Thymus (tissue), 11 donors: ENCODE data around the gene GPR179. TPM values are rescaled to one million over a fixed set of nuclear protein-coding genes. Genes with fewer than 3 reads are reported as not detected.

Source experiments
- DNase-seq, 9 donors: peaks; one replicate each; pipeline ENCODE4 v3.0.0-alpha.2; 2013; ENCODE audit warnings: low spot score in 9 of 9, low read depth in 6 of 9, missing footprints in 1 of 9
- H3K27ac ChIP-seq, 2 donors: one replicate each; pipeline ENCODE4 v1.5.1; 2013; ENCODE audit warnings: control low read depth in 1 of 2, low read depth in 1 of 2, low read length in 1 of 2, mild to moderate bottlenecking in 1 of 2, moderate library complexity in 1 of 2
- H3K27me3 ChIP-seq, 2 donors: one replicate each; pipeline ENCODE4 v1.5.1; 2013; ENCODE audit warnings: low read length in 1 of 2; ENCODE audit not compliant: control insufficient read depth in 2 of 2, insufficient read depth in 1 of 2
- H3K36me3 ChIP-seq, 2 donors: one replicate each; pipeline ENCODE4 v1.5.1; 2013; ENCODE audit warnings: low read length in 1 of 2, mild to moderate bottlenecking in 1 of 2, moderate library complexity in 1 of 2; ENCODE audit not compliant: control insufficient read depth in 2 of 2, insufficient read depth in 2 of 2
- H3K4me1 ChIP-seq, 2 donors: one replicate each; pipeline ENCODE4 v1.5.1; 2013; ENCODE audit warnings: low read length in 2 of 2; ENCODE audit not compliant: control insufficient read depth in 2 of 2, insufficient read depth in 2 of 2
- H3K4me3 ChIP-seq, 2 donors: one replicate each; pipeline ENCODE4 v1.5.1; 2013; ENCODE audit warnings: low read length in 2 of 2, control low read depth in 1 of 2, mild to moderate bottlenecking in 1 of 2
- H3K9me3 ChIP-seq, 2 donors: one replicate each; pipeline ENCODE4 v1.5.1; 2013; ENCODE audit warnings: low read length in 1 of 2, mild to moderate bottlenecking in 1 of 2; ENCODE audit not compliant: control insufficient read depth in 2 of 2, insufficient read depth in 1 of 2
- WGBS: extraction: QIAGEN DNeasy Blood & Tissue Kit; methylation state at CpG from one replicate; pipeline ENCODE4 v1.1.7; 2013; 5-methylcytosine and 5-hydroxymethylcytosine counted together
- polyA plus RNA-seq: library from polyadenylated mRNA; stranded (reverse); fragments of 200-250 nt; gene quantifications from one replicate; pipeline ENCODE4 v1.2.3, GENCODE V29; 2013
- total RNA-seq: library from RNA; stranded (reverse); fragments of 120-200 nt; gene quantifications from one replicate; pipeline ENCODE4 v1.2.4, GENCODE V29; 2013
- donor health status: healthy.

Gene GPR179
- total and polyA plus RNA-seq, 2 donors, result 0.05 TPM

DNA sequence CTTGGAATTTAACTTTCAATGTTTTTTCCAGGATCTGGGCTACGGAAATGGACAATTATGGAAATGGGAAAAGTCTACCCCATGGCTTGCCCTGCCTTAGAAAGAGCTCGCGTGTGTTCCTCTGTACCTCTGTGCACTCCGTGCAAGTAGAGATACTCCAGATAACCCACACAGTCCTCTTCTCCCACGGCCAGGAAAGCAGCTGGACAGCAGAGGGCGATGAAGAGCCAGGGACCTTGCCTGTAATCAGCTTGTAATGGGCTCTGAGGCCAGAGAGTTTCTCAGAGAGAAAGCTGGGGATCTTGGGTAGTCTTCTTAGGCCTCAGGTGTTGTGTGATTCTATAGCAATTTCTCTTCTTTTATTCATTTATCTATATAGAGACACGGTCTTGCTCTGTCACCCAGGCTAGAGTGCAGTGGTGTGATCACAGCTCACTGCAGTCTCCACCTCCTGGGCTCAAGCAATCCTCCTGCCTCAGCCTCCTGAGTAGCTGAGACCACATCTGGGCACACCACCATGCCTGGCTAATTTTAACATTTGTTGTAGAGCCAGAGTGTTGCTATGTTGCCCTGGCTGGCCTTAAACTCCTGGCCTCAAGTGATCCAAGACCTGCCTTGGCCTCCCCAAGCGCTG is 5.5 kb upstream of the GPR179 start:
- Histone ChIP-seq H3K4me1 (peaks cover 12 to 19% of the 10 kb centered on the region in 2 donors), H3K27me3 (peaks cover 0 to under 1% of the 10 kb centered on the region in 2 donors), H3K4me3 (no peak overlapping the region), H3K27ac (peak overlapping the region in 1 of 2 donors; percentile 0), H3K9me3 (no peaks in the 10 kb centered on the region), H3K36me3 (no peaks in the 10 kb centered on the region)
- peak; percentile 55 to 92 (median 79) for DNase-seq
- WGBS, result 17% methylated on average over 8 of the region's 8 CpGs

DNA sequence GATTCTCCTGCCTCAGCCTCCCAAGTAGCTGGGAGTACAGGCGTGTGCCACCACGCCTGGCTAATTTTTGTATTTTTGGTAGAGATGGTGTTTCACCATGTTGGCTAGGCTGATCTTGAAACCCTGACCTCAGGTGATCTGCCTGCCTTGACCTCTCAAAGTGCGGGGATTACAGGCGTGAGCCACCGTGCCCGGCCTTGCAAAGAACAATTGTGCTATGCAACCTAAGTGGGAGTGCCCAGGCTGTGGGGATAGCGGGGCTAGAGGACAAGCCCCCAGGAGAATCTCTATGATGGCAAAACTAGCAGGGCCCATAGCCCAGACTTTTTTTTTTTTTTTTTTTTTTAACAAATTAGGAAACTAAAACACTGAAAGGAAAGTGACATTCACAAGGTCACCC is 2.0 kb upstream of the GPR179 start:
- H3K9me3 ChIP-seq, result no peaks in the 10 kb centered on the region
- H3K27me3 ChIP-seq, result peaks cover 0 to 4% of the 10 kb centered on the region in 2 donors
- H3K4me3 ChIP-seq, result no peak overlapping the region
- H3K27ac ChIP-seq, result no peak overlapping the region
- DNase-seq, result no peak
- peaks cover 3% of the 10 kb centered on the region in 2 donors for H3K4me1 ChIP-seq
- H3K36me3 ChIP-seq, result no peaks in the 10 kb centered on the region
- 99% methylated on average over 7 of the region's 7 CpGs for WGBS

DNA sequence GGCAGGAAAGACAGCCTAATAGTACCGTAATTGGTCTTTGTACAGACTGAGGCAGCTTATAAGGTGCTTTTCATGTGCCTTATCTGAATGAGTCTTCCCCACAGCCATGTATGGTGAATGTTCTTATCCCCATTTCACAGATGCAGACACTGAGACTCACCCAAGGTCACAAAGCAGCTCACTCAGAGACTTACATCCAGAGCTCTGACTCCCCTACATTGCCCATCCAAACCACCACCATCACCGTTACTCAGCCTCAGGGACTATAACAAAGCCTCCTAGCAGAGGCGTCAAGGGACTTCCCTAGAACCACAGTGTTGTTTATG is 627 bp upstream of the GPR179 start:
- no peaks in the 10 kb centered on the region for H3K9me3 ChIP-seq
- peaks cover 0 to 4% of the 10 kb centered on the region in 2 donors for H3K27me3 ChIP-seq
- H3K4me3 ChIP-seq, result no peak overlapping the region
- no peaks in the 10 kb centered on the region for H3K36me3 ChIP-seq
- peaks cover 3% of the 10 kb centered on the region in 2 donors for H3K4me1 ChIP-seq
- 95% methylated on average over 3 of the region's 3 CpGs for WGBS
- no peak overlapping the region for H3K27ac ChIP-seq
- no peak for DNase-seq

DNA sequence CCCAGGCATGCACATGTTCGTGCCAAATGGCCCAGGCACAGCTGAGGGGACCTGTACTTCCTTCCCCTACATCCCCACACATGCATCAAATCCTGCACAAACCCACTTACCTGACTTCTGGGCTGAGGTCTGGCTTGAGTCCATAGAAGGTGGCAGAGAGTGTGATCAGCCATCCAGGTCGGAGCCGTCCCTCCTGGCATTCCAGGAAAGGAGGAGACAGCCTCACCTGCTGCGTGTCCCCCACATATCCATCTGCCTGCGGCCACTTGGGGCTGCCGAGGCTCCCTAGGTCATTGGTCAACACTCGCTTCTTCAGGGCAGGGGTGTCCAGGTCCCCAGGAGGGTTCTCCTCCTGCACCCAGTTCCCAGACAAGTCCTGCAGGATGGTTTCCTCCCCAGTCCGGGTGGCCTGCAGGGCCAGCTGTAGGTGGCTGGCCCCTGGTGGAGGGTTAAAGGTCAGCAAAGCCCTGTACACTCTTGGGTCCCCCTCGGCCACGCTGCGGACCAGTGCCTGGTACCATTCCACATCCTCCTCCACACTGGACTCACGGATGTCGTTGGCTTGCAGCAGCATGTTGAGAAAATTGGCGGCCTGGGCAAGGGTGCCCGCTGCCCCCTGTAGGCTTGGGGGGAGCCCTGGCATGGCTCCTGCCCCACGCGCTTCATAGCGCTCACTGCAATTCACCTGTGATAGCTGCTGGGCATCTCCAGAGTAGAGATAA is 709 bp downstream of the GPR179 start:
- 91% methylated on average over 18 of the region's 18 CpGs for WGBS

DNA sequence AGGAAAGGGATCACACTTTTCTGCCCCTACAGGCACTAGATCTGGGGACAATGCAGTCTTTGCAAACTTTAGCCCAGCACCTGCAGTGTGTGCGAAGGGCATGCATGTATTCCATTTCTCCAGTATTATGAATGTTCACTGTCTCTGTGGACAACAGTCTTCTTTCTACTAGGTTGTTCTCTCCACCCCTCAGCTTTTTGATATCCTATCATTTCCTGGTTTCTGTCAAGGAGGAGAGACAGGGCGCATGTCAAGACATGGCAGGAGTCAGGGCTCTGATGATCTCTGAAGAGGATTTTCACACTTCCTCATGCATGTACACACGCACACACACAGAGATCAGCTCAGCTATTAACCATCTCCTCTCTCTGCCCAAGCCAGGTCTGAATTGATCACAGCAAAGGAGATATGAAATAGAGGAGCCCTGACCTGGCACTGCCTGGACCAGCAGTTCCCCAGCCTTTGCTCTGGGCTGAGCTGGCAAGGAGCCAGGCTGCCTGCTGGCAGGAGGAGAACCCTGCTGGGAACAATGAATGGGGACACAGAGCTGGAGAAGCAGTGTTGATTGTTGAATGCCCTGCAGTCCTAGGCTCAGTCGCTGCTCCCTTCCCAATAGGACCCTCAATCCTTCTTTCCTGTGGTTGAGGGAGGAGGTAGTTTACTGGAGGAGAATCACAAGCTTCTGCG is 2.6 kb downstream of the GPR179 start:
- no peaks in the 10 kb centered on the region for H3K9me3 ChIP-seq
- H3K27ac ChIP-seq, result no peak overlapping the region
- 87% methylated on average over 5 of the region's 5 CpGs for WGBS
- DNase-seq, result no peak
- peaks cover 0 to 3% of the 10 kb centered on the region in 2 donors for H3K4me1 ChIP-seq
- H3K36me3 ChIP-seq, result no peaks in the 10 kb centered on the region
- H3K27me3 ChIP-seq, result peaks cover 0 to 6% of the 10 kb centered on the region in 2 donors
- H3K4me3 ChIP-seq, result no peak overlapping the region

More for the DNA sequence above, 709 bp downstream of the GPR179 start:
- H3K27me3 ChIP-seq, result peaks cover 0 to 4% of the 10 kb centered on the region in 2 donors
- no peaks in the 10 kb centered on the region for H3K9me3 ChIP-seq
- no peaks in the 10 kb centered on the region for H3K36me3 ChIP-seq
- H3K27ac ChIP-seq, result no peak overlapping the region
- DNase-seq, result no peak
- no peak overlapping the region for H3K4me3 ChIP-seq
- H3K4me1 ChIP-seq, result peaks cover 0 to 3% of the 10 kb centered on the region in 2 donors

DNA sequence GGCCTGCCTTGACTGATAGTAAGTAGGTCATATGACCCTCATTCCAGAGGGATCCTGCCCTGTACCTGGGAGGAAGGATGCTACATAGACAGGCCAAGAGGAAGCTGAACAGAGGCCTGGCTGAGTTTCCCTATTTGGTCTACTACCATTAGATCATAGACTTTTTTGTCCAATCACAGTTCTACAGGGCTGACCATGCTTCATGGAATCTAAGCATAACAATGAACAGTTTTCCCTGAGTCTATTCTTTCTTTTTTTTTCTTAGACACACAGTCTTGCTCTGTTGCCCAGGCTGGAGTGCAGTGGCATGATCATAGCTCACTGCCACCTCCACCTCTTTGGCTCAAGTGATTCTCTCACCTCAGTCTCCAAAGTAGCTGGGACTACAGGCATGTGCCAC is 3.9 kb downstream of the GPR179 start:
- H3K36me3 ChIP-seq, result no peaks in the 10 kb centered on the region
- H3K27me3 ChIP-seq, result peaks cover 0 to 6% of the 10 kb centered on the region in 2 donors
- H3K27ac ChIP-seq, result no peak overlapping the region
- no peaks in the 10 kb centered on the region for H3K9me3 ChIP-seq
- DNase-seq, result no peak
- H3K4me1 ChIP-seq, result peaks cover 0 to 3% of the 10 kb centered on the region in 2 donors
- no peak overlapping the region for H3K4me3 ChIP-seq

DNA sequence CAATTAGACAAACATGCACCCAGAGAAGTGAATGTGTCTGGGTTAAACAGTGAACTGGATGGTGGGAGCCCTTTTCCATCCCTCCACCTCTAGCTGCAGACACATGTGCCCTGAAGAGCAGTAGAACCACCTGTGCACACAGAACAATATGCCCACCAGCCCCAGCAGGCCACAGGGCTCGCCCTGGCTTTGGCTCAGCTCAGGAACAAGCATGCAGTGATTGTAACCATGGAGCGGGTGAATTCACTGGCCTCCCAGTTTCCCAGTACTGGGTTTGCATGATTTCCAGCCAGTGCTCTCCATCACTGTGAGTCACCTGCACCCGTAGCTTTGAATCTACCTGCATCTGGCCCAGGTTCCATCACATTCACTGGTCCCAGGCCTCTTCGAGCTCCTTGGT is 5.2 kb downstream of the GPR179 start:
- H3K4me3 ChIP-seq, result no peak overlapping the region
- no peaks in the 10 kb centered on the region for H3K9me3 ChIP-seq
- WGBS, result 93% methylated on average over 4 of the region's 4 CpGs
- peaks cover 0 to 3% of the 10 kb centered on the region in 2 donors for H3K27me3 ChIP-seq
- H3K36me3 ChIP-seq, result no peaks in the 10 kb centered on the region
- DNase-seq, result no peak
- no peak overlapping the region for H3K27ac ChIP-seq
- peaks cover 0 to 3% of the 10 kb centered on the region in 2 donors for H3K4me1 ChIP-seq

DNA sequence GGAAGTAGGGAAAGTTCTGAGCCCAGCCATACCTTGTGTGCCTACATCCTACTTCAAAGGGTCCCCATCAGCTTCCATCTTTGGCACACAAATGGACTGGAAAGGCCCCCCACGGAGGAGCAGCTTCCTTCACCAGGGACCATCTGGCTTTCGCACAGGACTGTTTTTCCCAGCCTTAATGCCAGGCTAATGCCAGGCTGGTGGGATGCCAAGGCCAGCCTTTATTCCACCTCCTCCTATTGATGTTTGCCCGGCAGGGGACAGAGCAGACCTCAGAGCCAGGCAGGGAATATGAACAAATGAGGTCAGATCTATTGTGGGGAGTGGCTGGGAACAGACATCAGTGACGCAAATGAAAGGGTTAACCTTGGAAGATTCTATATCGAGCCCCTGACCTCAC is 5.7 kb downstream of the GPR179 start:
- no peak for DNase-seq
- H3K27ac ChIP-seq, result no peak overlapping the region
- H3K4me3 ChIP-seq, result no peak overlapping the region
- H3K4me1 ChIP-seq, result peaks cover 0 to 3% of the 10 kb centered on the region in 2 donors
- H3K9me3 ChIP-seq, result no peaks in the 10 kb centered on the region
- H3K36me3 ChIP-seq, result no peaks in the 10 kb centered on the region
- peaks cover 0 to 3% of the 10 kb centered on the region in 2 donors for H3K27me3 ChIP-seq
- WGBS, result 91% methylated on average over 5 of the region's 5 CpGs

DNA sequence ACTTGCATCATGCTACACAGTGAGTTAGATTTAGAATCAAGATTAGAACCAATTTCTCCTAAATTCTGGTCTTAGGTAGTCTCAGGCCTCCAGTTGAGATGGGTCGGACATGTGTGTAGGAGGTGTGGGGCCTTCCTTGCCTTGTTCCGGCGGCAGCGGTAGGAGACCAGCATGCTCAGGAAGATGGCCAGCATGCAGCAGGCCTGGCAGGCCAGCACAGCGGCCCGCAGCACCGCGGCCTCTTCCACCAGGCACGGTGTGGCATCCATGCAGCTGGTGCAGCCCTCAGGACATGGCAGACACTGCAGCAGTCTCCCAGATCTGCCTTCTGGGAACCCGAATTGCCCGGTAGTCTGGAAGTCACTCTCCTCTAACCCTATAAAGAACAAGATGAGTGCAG is 6.9 kb downstream of the GPR179 start:
- Histone ChIP-seq H3K36me3 (no peaks in the 10 kb centered on the region), H3K9me3 (no peaks in the 10 kb centered on the region), H3K27me3 (peaks cover 0 to 3% of the 10 kb centered on the region in 2 donors), H3K4me1 (peaks cover 0 to 3% of the 10 kb centered on the region in 2 donors), H3K27ac (no peak overlapping the region), H3K4me3 (no peak overlapping the region)
- 98% methylated on average over 11 of the region's 11 CpGs for WGBS
- DNase-seq, result no peak
